IPS-11a (cell line): Measurements from ENCODE around the gene ATP2C2.

ENCODE experiments used
- H3K4me3 ChIP-seq: one replicate; pipeline ENCODE4 v1.5.1; 2013; ENCODE audit warnings: low read depth, low read length, control low read depth

ATP2C2 gene

DNA sequence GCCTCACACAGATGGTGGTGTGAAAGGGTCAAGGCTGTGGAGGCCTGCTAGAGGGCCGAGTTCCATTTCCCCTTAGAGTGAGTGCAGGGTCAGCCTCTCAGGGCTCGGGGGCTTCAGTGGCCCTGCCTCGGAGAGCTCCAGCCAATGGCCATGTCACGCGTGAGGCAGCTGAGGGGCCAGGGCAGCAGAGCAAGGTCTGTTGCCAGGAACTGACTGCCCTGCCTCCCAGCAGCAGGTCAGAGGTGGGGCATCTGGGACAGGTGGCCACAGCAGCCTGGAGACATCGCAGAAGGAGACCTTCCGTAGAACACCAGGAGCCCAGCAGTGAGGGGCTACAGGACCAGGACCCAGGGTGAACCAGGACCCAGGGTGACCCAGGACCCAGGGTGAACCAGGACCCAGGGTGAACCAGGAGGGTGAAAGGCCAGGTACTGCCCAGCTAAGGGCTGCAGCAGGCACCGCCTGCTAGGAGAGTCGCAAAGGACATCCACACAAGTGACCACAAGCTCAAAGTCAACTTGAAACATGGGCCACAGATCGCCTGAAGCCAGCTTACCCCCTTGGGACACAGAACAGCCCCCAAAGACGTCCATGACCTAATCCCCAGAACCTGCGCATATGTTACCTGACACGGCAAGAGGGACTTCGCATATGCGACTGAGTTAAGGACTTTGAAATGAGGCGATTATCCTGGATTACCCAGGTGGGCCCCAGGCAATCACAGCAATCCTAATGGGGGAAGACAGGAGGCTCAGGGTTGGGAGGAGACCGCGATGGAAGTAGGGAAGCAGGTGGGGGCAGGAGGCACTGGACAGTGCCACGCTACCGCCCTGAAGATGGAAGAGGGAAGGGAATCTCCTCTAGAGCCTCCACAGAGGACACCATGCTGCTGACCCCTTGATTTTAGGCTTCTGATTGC is 141.0 kb downstream of the ATP2C2 start:
- H3K4me3 ChIP-seq = no peak overlapping the region

DNA sequence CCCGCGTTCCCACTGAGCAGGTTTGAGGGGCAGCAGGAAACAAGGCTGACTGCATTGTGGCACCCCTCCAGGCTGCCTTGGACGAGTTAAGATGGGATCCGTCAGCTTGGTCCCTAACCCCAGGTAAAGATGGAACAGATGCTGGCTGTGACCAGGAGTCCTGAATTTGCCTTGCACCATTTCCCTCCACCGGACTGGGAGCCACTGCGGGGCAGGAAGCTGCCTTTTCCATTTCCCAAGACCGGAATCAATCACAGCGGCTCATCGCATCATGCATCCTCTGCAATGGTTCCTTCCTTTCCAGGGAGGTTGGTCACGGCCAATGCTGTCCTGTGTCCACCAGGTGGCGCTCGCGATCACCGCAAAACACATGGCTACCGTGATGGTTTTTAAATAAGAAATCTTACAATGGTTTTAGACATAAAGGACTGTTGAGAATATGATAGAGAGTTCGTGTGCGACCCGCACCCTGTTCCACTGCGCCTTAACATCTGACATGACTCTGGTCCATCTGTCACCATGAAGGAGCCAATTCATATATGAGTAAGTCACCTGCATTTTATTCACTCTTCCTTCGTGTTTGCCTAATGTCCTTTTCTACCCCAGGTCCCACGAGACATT is 143.0 kb downstream of the ATP2C2 start:
- no peak overlapping the region for H3K4me3 ChIP-seq

DNA sequence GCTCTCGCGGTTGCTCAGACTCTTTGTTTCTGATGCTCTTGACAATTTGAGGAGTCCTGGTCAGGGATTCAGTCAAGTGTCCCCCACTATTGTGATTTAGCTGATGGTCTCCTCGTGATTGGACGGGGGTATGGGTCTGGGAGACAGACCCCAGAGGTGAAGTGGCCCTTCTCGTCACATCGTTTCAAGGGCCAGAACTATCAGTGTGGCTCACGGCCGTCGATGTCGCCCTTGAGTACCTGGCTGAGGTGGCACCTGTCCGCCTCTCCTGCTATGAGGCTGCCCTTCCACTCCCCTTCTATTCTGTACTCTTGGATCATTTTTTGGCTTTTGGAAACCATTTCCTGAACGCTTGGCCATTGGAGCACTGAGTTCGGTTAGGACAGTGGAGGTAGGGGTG is 143.5 kb downstream of the ATP2C2 start:
- no peak overlapping the region for H3K4me3 ChIP-seq

DNA sequence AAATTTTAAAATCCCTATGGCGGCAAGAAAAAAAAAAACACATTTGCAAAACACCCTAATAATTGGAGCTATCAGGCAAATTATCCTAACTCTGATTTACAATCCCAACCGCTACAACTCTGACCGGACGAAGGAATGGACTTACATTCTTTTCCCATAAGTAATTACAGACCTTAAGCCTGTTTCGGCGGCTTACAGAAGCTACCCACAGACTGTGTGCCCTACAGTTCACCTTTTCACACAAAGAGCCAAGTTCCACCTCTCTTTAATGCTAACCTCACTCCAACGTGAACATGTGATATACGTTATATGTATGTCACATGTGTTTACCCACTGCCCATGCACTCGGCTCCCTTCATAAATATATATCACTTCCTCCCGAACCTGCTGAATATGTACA is 144.8 kb downstream of the ATP2C2 start:
- H3K4me3 ChIP-seq = no peak overlapping the region

DNA sequence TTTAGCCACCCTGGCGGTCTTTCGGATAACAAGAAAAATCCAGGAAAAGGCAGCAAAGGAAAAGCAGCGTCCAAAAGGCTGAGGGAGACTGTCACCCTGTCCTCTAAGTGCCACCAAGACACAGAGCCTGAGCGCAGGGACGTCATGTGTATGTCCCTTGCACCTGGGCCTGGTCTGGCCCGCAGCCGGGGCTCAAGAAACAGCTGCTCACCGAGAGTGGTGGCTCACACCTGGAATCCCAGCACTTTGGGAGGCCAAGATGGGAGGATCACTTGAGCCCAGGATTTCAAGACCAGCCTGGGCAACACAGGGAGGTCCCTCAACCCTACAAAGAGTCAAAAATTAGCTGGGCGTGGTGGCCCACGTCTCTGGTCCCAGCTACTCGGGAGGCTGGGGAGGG is 145.3 kb downstream of the ATP2C2 start:
- H3K4me3 ChIP-seq = no peak overlapping the region
